GM12878 (cell line): ENCODE data around the gene GBP6. TPM values are rescaled to one million over a fixed set of nuclear protein-coding genes. Genes with fewer than 3 reads are reported as not detected.

Experiments
- ATAC-seq: fragments of 200-7000 bp; cut with Tn5 transposase; 3 replicates; pipeline ENCODE4 v1.9.1; 2020; ENCODE audit warnings: mild to moderate bottlenecking, moderate library complexity
- BruUV-seq: library from RNA; stranded (reverse); fragments of 400-500 nt; replicated peaks from 2 replicates; lab custom pipeline; 2021; lab: Mats Ljungman, UMichigan
- CTCF ChIA-PET: fragments of 300-600 bp; sonication (Branson Sonifier 250); formaldehyde crosslinking; extraction: SDS; loops from one replicate; lab custom pipeline; 2021; ENCODE audit warnings: inconsistent platforms; lab: Yijun Ruan, JAX
- POLR2A ChIA-PET: fragments of 350-600 bp; formaldehyde crosslinking; extraction: SDS; loops from one replicate; lab custom pipeline; 2021; ENCODE audit warnings: inconsistent platforms; lab: Charles Lee
- RAD21 ChIA-PET: fragments of 300-600 bp; sonication (Branson Sonifier 250); formaldehyde crosslinking; loops from one replicate; lab custom pipeline; 2023; ENCODE audit warnings: antibody characterized with exemption; ENCODE audit not compliant: unreplicated experiment; lab: Charles Lee
- SMC1A ChIA-PET: fragments of 300-600 bp; sonication (Branson Sonifier 250); formaldehyde crosslinking; loops from one replicate; lab custom pipeline; 2023; ENCODE audit not compliant: unreplicated experiment, uncharacterized antibody; lab: Charles Lee
- DNase-seq: peaks from one replicate; pipeline ENCODE4 v3.0.0-alpha.2; 2011; ENCODE audit warnings: low read depth, low spot score
- FAIRE-seq: peaks from 3 replicates; lab custom pipeline; 2011; peaks lifted over from hg19 to GRCh38; lab: Jason Lieb, UNC
- H2AFZ ChIP-seq: 2 replicates; pipeline ENCODE4 v1.6.0; 2011; ENCODE audit warnings: low read depth, low read length, control low read depth; ENCODE audit not compliant: control insufficient read depth
- H3K27ac ChIP-seq: 2 replicates; pipeline ENCODE4 v1.5.1; 2011; ENCODE audit warnings: control low read depth; ENCODE audit not compliant: control insufficient read depth, insufficient read depth
- H3K27me3 ChIP-seq, 2 experiments: replicated peaks in 1 of 2; 2 replicates each; pipeline versions ENCODE4 v1.6.0 to v1.6.1; 2011; ENCODE audit warnings: low read length in 1 of 2; ENCODE audit not compliant: control insufficient read depth in 2 of 2, insufficient read depth in 2 of 2
- H3K36me3 ChIP-seq, 2 experiments: 2 replicates each; pipeline ENCODE4 v1.5.1; 2011; ENCODE audit warnings: low read length in 1 of 2; ENCODE audit not compliant: control insufficient read depth in 2 of 2, insufficient read depth in 2 of 2
- H3K4me1 ChIP-seq: 2 replicates; pipeline ENCODE4 v1.6.1; 2011; ENCODE audit warnings: mild to moderate bottlenecking, low read length, moderate library complexity, mixed read lengths; ENCODE audit not compliant: control insufficient read depth, insufficient read depth
- H3K4me2 ChIP-seq: 2 replicates; pipeline ENCODE4 v1.6.0; 2011; ENCODE audit warnings: control low read depth; ENCODE audit not compliant: control insufficient read depth, insufficient read depth
- H3K4me3 ChIP-seq: fragments of 200-600 bp; sonication (generic); 2 replicates; pipeline ENCODE4 v1.5.1; 2016
- H3K79me2 ChIP-seq: 2 replicates; pipeline ENCODE4 v1.6.0; 2011; ENCODE audit warnings: low read length; ENCODE audit not compliant: control insufficient read depth, insufficient read depth
- H3K9ac ChIP-seq: 2 replicates; pipeline ENCODE4 v1.8.0; 2011; ENCODE audit warnings: low read length, control low read depth, mixed read lengths; ENCODE audit not compliant: control insufficient read depth, insufficient read depth
- H3K9me3 ChIP-seq: replicated peaks from 3 replicates; pipeline ENCODE4 v1.5.1; 2011; ENCODE audit warnings: mild to moderate bottlenecking, low read length; ENCODE audit not compliant: control insufficient read depth, insufficient read depth
- H4K20me1 ChIP-seq: 2 replicates; pipeline ENCODE4 v1.6.0; 2011; ENCODE audit not compliant: control insufficient read depth, insufficient read depth
- CHD1 ChIP-seq: IDR thresholded peaks from 2 replicates; pipeline ENCODE4 v1.6.1; 2012; ENCODE audit warnings: low read depth, low read length, improper control_type of control experiment
- E2F8 ChIP-seq: fragments of 450-650 bp; IDR thresholded peaks from 2 replicates; pipeline ENCODE4 v1.6.1; 2018; ENCODE audit warnings: mild to moderate bottlenecking, low read depth, moderate library complexity; ENCODE audit not compliant: partially characterized antibody
- EZH2 ChIP-seq: IDR thresholded peaks from 2 replicates; pipeline ENCODE4 v1.6.1; 2012; ENCODE audit warnings: low read depth, mild to moderate bottlenecking, control low read depth, inconsistent platforms, low read length, borderline replicate concordance; ENCODE audit not compliant: control insufficient read depth
- FOXK2 ChIP-seq: fragments of 450-650 bp; IDR thresholded peaks from 2 replicates; pipeline ENCODE4 v1.6.1; 2017; ENCODE audit warnings: mild to moderate bottlenecking, moderate library complexity
- HSF1 ChIP-seq: fragments of 150-350 bp; IDR thresholded peaks from 2 replicates; pipeline ENCODE4 v1.6.1; 2014; ENCODE audit warnings: mild to moderate bottlenecking, low read depth, low read length
- KAT2A ChIP-seq: conservative IDR thresholded peaks from 2 replicates; pipeline ENCODE4 v1.6.1; 2011; ENCODE audit warnings: low read depth, low read length; ENCODE audit not compliant: control insufficient read depth
- NRF1 ChIP-seq: conservative IDR thresholded peaks from 2 replicates; pipeline ENCODE4 v1.6.1; 2011; ENCODE audit warnings: mild to moderate bottlenecking, low read depth, low read length, improper control_type of control experiment
- POLR2AphosphoS5 ChIP-seq: IDR thresholded peaks from 2 replicates; pipeline ENCODE4 v1.6.1; 2011; ENCODE audit warnings: mild to moderate bottlenecking, low read length, inconsistent platforms
- RUNX3 ChIP-seq: IDR thresholded peaks from 2 replicates; pipeline ENCODE4 v1.6.1; 2012; ENCODE audit warnings: low read length, inconsistent platforms
- SMAD5 ChIP-seq: IDR thresholded peaks from 2 replicates; pipeline ENCODE4 v1.6.1; 2016; ENCODE audit warnings: antibody characterized with exemption, low read depth
- STAT3 ChIP-seq: IDR thresholded peaks from 2 replicates; pipeline ENCODE4 v1.6.1; 2011; ENCODE audit warnings: low read depth, low read length, improper control_type of control experiment
- SUPT20H ChIP-seq: IDR thresholded peaks from 2 replicates; pipeline ENCODE4 v1.6.1; 2011; ENCODE audit warnings: low read depth, mild to moderate bottlenecking, low read length, moderate library complexity, borderline replicate concordance; ENCODE audit not compliant: control insufficient read depth
- ZBTB40 ChIP-seq: fragments of 450-650 bp; IDR thresholded peaks from 2 replicates; pipeline ENCODE4 v1.6.1; 2016; ENCODE audit warnings: mild to moderate bottlenecking, moderate library complexity, borderline replicate concordance
- WGBS: methylation state at CpG from one replicate; pipeline ENCODE4 v1.1.6; 2016; ENCODE audit warnings: low lambda C conversion rate; ENCODE audit not compliant: insufficient replicate concordance, insufficient coverage; ENCODE audit errors: missing lambda C conversion rate; 5-methylcytosine and 5-hydroxymethylcytosine counted together
- in situ Hi-C: fragments of 300-500 bp; cut with MboI; formaldehyde crosslinking; loops from 9 replicates; pipeline ENCODE4 v1.14.3; 2018; ENCODE audit warnings: mixed read lengths
- intact Hi-C: fragments of 100-400 bp; cut with micrococcal nuclease; formaldehyde crosslinking; loops from one replicate; pipeline ENCODE4 v1.14.2; 2022; ENCODE audit not compliant: unreplicated experiment
- polyA plus RNA-seq, 11 experiments: library from polyadenylated mRNA; depleted of rRNA in 4 of 11; unstranded in 6 of 11; stranded (reverse) in 5 of 11; fragments of >200 nt; fragmentation: Nextera tagmentation in 4 of 11; fragmentation: Illumina TruSeq in 1 of 11; extraction: Ambion mirVana in 4 of 11; extraction: Trizol in 1 of 11; gene quantifications; 1 replicate in 1 of 11; 2 replicates in 10 of 11; pipeline versions ENCODE4 v1.2.1 to v1.2.3, GENCODE V29; 2011 to 2016; ENCODE audit warnings: inconsistent platforms in 2 of 11, missing spikeins in 2 of 11, low read depth in 1 of 11
- total RNA-seq, 4 experiments: library from RNA; depleted of rRNA in 3 of 4; stranded (reverse); fragments of >200 nt in 3 of 4; fragmentation: Illumina TruSeq in 1 of 4; extraction: Trizol in 1 of 4; gene quantifications; 2 replicates each; pipeline versions ENCODE4 v1.2.1 to v1.2.3, GENCODE V29; 2013 to 2021

The GBP6 gene
- total and polyA plus RNA-seq, 10 of the 15 experiments (the other 5 are each of a cell fraction or from before 2014, with no cell fraction given), result 0.03 to 2.7 (median 0.05) TPM; not detected in 6

GRCh38 chr1:89391686-89392085 lies 27.8 kb downstream of the GBP6 start:
- H2AFZ ChIP-seq, result no peak overlapping the region
- no peaks in the 10 kb centered on the region for H3K79me2 ChIP-seq
- no peak overlapping the region for H3K4me3 ChIP-seq
- no peaks in the 10 kb centered on the region for H4K20me1 ChIP-seq
- H3K27ac ChIP-seq, result no peak overlapping the region
- BruUV-seq, result no TSS peak
- POLR2A ChIA-PET, result no interaction called here
- H3K27me3 ChIP-seq, result no peaks in the 10 kb centered on the region
- CTCF ChIA-PET, result no interaction called here
- no peak for DNase-seq
- SMC1A ChIA-PET, result no interaction called here
- no peaks in the 10 kb centered on the region for H3K9me3 ChIP-seq
- no peak overlapping the region for H3K4me2 ChIP-seq
- H3K9ac ChIP-seq, result no peak overlapping the region
- H3K36me3 ChIP-seq, result no peaks in the 10 kb centered on the region
- in situ Hi-C loops (no loop called here), intact Hi-C loops (no loop called here)
- no peak for FAIRE-seq
- no peaks in the 10 kb centered on the region for H3K4me1 ChIP-seq
- 0% methylated on average over 1 of the region's 1 CpG for WGBS
- no peak for ATAC-seq
- RAD21 ChIA-PET, result no interaction called here
- TF ChIP-seq FOXK2 (no peak), SUPT20H (no peak), HSF1 (no peak), RUNX3 (no peak), E2F8 (no peak), SMAD5 (no peak), EZH2 (no peak), NRF1 (no peak), KAT2A (no peak), POLR2AphosphoS5 (no peak), STAT3 (no peak), ZBTB40 (no peak), CHD1 (no peak)
